Iris pigment epithelial cell (primary cell): ENCODE data around the gene KIAA1614.
A peak's percentile ranks its signal among the peaks of the same experiment; 100 is the strongest.
"Not testable (repeated sequence)": the region's sequence is repeated elsewhere in the genome, so short reads cannot be mapped to it uniquely, and the experiment has no call there.

Experiments used
- DNase-seq: peaks from one replicate; pipeline ENCODE4 v3.0.0-alpha.2; 2011; ENCODE audit warnings: low read depth

KIAA1614 gene

GRCh38 chr1:180961622-180962021 lies 48.9 kb downstream of the KIAA1614 start:
- DNase-seq, result no peak

GRCh38 chr1:180962178-180962577 lies 49.5 kb downstream of the KIAA1614 start:
- DNase-seq, result no peak

DNA sequence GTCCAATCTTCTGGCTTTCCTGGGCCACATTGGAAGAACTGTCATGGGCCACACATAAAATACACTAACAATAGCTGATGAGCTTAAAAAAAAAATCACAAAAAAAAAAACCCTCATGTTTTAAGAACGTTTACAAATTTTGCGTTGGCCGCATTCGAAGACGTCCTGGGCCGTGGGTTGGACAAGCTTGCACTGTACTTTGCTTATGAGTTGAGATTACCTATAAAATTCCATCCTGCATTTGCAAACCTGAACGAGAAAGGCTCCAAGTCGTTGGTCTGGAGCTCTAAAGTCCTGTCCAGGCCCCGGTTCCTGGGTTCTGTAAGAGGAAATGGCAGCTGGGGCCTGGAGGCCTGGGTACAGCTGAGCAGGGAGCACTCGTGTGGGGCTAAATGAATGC lies 51.4 kb downstream of the KIAA1614 start:
- no peak for DNase-seq

DNA sequence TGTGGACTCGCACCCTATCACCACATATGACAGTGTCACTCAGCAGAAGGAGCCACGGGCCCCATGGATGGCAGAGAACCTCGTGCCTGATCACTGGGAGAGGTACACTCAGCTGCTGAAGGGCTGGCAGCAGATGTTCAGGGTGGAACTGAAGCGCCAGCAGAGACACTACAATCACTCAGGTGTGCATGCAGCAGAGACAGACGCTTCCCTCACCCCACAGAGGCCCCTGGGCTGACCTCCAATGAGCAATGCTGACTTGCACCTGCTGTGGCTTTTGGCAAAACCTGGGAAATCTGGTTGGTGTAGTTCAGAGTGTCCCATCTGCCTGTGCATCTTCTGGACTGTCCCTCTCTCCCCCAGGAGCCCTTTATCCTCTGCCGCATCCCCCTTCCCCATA lies 51.9 kb downstream of the KIAA1614 start:
- no peak for DNase-seq

GRCh38 chr1:180966312-180966711 lies 53.6 kb downstream of the KIAA1614 start:
- DNase-seq, result no peak

DNA sequence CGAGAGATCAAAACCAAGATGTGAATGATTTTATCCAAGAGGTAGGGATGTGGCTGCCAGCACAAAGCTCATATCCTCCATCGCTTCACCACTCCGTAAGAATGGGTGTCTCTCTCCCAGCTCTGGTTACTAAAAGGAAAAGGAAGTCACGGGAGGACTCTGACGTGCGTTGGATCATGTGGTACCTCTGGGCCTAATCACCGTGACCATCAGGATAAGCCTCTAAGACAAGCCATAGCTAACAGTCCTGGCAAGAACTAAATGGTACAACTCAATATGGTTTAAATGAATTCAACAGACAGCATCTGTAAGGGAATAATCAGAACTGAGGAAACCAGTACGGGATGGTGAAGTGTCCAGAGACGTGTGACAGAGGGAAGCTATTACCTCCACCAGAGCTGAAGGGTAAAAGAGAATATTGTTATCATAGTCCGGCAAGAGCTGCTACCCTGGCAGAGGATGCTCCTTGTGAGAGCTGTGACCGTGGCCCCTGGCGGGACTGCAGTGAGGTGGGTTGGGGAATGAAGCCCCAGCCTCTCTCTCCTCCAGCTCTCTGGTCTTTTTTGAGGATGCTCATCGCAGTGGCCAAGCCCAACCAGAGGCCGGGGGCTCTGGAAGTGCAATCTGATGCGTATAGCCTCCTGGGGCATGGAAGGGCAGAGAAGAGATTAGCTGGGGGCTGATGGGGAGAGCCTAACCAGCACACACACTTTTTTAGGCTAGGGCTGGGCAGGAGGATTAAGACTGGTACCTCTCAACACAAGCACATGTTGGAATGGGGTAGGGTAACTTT lies 54.2 kb downstream of the KIAA1614 start:
- DNase-seq, result no peak

DNA sequence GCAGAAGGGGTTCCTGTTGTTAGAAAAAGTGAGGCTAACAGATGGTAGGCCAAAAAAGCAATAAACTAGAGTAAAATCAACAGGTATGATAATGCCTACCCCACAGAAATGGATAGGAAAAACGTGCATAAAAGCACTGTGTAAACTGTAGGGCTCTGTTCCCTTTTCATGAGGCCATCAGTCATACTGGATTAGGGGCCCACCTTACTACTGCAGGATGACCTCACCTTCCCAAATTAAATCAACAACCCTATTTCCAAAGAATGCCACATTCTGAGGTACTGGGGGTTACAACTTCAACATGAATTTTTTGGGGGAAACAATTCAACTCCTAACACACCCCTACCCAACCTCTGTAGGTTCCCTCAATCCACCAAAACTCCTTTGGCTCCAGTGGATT lies 54.9 kb downstream of the KIAA1614 start:
- no peak for DNase-seq

DNA sequence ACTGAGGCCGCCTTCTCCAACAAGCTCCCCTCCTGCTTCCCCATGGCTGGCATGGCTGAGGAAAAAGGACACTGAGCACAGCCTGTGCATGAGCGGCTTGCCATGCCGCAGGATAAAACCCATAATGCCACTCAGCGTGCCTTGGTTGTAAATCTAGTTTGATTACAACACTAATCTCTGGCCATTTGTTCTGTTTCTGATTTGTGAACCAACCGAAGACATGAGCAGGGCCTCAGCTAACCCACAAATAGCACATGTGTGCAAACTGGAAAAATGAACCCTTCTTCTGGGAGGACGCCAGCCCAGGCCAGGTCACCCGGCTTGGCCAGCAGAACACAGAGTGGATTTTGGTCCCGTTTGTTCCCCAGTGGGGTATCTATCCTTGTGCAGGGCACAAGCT lies 56.1 kb downstream of the KIAA1614 start:
- DNase-seq, result not testable (repeated sequence)

GRCh38 chr1:180969434-180969833 lies 56.7 kb downstream of the KIAA1614 start:
- DNase-seq, result no peak

DNA sequence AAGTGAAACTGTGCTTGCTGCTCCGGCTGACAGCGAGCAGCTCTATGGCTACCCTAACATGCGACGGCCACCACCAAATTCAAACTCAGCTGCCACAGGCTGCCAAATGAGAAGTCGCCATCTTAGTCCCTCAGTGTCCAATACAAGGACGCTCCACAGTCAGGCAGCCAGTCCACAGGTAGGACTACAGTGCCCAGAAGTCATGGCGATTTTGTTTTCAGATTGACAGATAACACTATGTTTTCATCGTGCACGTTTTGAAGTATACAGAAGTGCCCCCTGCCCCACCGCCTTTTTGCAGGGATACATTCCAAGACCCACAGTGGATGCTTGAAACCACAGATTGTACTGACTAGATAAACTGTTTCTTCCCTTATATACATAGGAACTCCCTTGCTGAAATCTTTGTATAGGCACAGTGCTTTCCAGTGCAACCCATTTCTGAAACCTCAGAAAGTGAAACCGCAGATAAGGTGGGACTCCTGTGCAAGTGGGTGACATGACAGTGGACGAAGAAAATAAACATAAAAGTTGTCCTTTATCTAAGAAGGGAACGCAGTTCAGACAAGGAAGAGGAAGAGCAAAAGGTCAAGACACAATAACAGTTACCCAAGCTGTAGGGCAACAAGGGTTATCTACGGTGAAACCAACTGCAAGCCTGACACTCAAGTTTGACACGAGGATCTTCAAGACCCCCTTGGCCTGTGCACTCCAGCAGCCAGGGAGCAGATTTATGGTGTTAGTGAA lies 57.8 kb downstream of the KIAA1614 start:
- no peak for DNase-seq

DNA sequence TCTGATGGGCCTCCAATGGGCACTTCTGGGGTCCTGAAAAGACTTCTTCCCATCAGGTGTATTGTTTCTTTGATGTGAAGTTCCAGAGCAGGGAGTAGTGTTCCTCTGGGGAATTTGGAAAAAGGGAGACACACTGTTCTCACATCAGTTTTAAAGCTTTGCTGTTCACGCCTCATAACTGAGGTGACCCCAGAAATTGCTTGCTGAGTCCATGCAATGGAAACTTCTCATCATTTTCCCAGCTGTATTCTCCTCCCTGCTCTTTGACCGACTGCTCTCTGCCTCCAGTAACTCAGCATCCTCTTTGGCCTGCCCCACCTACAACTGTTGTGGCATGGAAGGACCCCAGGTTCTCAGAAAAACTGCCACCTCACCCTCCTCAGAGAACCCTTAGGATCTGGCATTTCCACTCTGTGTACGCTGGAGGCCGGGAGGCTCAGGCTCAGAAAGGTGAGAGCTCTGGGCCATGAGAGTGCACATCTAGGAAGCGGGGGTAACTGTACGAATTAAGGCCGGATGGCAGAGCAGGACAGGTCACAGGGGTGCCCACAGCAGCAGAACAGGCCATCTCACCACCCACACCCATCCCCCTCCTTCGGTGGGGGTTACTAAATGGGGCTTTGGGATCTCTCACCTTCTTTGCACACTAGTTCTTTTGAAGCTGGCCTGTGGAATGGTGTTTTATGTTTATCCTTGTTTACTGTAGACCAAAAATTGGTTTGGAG lies 58.7 kb downstream of the KIAA1614 start:
- DNase-seq, result no peak

DNA sequence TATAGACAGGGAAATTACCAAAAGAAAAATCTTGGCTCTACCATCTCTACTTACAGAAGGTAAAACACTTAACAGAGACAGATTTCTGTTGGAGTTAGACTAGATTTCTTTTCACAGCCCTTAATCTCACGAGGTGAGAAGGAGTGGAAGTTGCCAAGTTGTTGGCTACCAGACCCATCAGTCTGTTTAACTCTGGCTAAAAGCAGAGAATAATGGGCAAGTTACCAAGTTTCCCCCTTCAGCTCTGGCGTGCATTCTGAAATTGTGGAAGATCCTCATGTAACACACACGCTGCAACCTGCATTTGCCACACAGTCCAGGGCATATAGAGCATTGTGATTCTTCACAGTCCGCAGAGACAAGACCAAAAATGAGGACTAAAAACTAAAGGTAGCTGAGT lies 60.7 kb downstream of the KIAA1614 start:
- DNase-seq, result no peak

- no peak for DNase-seq
Observed at GRCh38 chr1:180974236-180974635, 61.5 kb downstream of the KIAA1614 start.

DNA sequence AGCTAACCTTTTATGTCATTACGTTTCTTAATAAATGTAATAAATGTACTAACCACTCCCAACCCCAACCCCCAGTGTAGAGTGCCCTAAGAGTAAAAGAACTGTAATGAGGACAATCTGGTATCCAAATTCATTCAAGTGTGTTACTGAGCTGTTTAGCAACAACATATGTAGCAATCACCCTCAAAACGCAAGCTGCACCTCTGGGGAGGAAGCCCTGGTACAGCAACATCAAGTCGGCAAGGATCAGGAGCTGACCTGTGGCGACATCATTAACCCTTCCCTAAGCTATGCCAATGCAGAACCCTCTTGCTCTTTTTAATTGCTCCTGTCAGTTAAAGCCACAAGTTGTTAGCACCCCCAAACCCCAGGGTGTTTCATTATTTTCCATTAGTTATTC lies 62.9 kb downstream of the KIAA1614 start:
- no peak for DNase-seq

GRCh38 chr1:180976191-180976590 lies 63.5 kb downstream of the KIAA1614 start:
- DNase-seq, result no peak

GRCh38 chr1:180976732-180977357 lies 64.1 kb downstream of the KIAA1614 start:
- DNase-seq, result no peak

DNA sequence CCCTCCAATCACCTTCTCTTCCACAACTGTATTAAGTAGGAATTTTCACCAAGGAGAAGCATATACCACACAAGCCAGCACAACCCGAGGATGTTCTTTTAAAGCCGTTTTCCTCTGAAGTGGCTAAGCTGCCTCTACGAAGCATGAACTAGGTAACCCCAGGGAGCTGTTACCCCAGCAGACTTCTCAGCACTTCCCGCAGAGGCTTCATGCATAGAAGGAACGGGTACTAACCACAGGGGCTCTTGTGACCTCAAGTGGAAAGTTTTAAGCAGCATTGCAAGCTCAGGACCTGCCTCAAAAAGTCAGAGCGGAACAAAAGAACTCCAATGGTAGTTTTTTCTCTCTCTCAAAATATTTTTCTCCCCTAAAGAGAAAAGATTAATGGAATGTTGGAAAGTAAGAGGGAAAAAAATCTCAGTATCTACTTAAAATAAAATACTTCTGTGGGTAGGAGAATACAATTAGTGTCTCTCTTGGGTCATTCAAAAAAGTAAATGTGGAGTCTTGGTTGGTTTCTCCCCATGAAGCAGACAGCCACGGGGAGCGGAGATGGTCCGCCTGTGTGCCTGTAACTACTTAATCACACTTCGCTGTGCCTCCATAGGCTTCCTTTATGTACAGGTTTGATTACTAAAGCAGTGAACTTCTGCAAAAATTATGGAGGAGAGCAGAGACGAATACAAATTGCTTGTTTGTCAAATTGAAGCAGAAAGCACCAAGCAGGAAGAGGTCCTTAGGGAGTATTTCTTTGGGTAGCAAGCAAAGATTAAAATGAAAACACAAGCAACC lies 69.1 kb downstream of the KIAA1614 start:
- DNase-seq, result peak; percentile 27

DNA sequence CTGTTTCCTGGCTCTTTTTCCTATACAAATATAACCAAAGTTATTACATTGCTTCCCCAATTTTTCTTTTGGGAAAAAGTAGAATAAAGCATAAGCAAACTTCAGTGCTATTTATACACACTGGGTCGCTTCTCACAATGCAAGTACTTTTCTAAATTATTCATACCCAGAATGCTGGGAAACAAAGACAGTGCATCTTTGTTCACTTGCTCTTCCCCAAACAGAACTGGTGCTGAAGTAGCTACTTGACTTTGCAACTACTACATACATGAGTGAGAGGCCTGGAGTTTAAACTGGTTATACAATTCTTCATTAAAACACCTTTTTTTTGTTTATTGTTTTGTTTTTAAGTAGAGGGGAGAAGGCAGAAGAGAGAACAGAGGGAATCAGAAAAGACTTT lies 69.7 kb downstream of the KIAA1614 start:
- no peak for DNase-seq

DNA sequence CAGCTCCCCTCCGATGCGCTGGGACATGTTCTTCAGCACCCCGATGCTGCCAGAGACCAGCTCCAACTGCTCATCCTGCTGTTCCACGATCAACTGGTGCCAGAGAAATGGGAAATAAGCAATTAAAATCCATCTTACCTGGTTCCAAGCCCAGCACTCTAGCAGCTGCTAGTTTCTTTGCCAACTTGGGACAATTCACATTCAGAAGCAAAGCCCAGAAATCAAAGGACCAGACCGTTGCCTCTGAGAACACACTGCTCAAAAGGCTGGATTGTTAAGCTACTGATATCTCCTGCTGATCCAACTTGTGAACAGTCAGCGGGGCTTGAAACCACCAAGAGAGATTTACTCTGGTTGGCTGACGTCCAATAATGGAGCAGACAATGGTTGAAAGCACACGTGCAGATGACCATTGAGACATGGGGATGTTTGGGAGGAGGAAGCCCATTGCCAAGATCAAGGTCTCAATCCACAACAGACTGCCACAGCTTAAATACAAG lies 75.6 kb downstream of the KIAA1614 start:
- peak; percentile 29 for DNase-seq

GRCh38 chr1:180994262-180994661 lies 81.6 kb downstream of the KIAA1614 start:
- DNase-seq, result no peak

- peak; percentile 19 for DNase-seq
Observed at GRCh38 chr1:180997843-180998504, 85.3 kb downstream of the KIAA1614 start.
